Suprapubic skin (tissue), 4 donors: ENCODE data around the gene SMG6.

Experiments
- POLR2A ChIP-seq, 2 donors: fragments of 450-650 bp; IDR thresholded peaks; one replicate each; pipeline ENCODE4 v1.6.1; 2017; ENCODE audit warnings: antibody characterized with exemption in 2 of 2, mild to moderate bottlenecking in 2 of 2, moderate library complexity in 2 of 2
- POLR2AphosphoS5 ChIP-seq, 3 donors: sonication (generic); formaldehyde crosslinking; IDR thresholded peaks; one replicate each; pipeline ENCODE4 v1.6.1; 2017; ENCODE audit warnings: antibody characterized with exemption in 3 of 3
- TF ChIP-seq, protein P1 (sequence below), 2 donors: fragments of 200-600 bp in 1 of 2; fragments of 450-650 bp in 1 of 2; sonication (generic) in 1 of 2; IDR thresholded peaks; one replicate each; pipeline ENCODE4 v1.5.1; 2016 to 2019; ENCODE audit warnings: antibody characterized with exemption in 2 of 2, mild to moderate bottlenecking in 1 of 2, moderate library complexity in 1 of 2

DNA sequence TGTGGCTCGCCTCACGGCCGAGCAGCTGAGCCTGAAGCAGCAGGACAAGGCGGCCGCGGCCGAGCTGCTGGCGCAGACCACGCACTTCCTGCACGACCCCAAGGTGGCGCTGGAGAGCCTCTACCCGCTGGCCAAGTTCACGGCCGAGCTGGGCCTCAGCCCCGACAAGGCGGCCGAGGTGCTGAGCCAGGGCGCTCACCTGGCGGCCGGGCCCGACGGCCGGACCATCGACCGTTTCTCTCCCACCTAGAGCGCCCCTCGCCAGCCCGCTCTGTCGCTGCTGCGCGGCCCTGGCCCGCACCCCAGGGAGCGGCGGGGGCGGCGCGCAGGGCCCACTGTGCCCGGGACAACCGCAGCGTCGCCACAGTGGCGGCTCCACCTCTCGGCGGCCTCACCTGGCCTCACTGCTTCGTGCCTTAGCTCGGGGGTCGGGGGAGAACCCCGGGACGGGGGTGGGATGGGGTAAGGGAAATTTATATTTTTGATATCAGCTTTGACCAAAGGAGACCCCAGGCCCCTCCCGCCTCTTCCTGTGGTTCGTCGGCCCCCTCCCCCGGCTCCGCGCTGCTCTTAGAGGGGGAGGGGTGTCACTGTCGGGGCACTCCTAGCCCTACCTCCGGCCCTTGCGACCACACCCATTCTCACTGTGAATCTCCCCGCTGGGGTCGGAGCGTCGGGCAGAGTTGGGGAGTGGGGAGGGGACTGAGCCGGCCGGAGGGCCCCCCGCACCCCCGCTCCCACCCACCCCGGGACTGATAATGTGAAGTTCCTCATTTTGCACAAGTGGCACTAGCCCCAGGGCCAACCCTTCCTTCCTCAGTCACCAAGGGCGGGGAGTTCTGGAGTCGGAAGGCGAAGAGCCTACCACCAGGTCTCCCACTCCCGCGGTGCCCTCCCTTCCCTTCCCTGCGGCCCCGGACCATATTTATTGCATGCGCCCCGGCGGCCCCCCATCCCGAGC, 244.7 kb downstream of the SMG6 start:
- no peak for TF ChIP-seq POLR2A (IDR thresholded peaks at IDR 0.05)
- no peak for TF ChIP-seq POLR2AphosphoS5 (IDR thresholded peaks at IDR 0.05)
- TF ChIP-seq, protein P1, sequence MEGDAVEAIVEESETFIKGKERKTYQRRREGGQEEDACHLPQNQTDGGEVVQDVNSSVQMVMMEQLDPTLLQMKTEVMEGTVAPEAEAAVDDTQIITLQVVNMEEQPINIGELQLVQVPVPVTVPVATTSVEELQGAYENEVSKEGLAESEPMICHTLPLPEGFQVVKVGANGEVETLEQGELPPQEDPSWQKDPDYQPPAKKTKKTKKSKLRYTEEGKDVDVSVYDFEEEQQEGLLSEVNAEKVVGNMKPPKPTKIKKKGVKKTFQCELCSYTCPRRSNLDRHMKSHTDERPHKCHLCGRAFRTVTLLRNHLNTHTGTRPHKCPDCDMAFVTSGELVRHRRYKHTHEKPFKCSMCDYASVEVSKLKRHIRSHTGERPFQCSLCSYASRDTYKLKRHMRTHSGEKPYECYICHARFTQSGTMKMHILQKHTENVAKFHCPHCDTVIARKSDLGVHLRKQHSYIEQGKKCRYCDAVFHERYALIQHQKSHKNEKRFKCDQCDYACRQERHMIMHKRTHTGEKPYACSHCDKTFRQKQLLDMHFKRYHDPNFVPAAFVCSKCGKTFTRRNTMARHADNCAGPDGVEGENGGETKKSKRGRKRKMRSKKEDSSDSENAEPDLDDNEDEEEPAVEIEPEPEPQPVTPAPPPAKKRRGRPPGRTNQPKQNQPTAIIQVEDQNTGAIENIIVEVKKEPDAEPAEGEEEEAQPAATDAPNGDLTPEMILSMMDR (IDR thresholded peaks at IDR 0.05): peak; percentile 35 to 67
